Activated naive CD8-positive, alpha-beta T cell treated with anti-CD3 and anti-CD28 coated beads for 36 hours (primary cell): ENCODE results near the gene RAMP1. TPM values are rescaled to one million over a fixed set of nuclear protein-coding genes. Genes with fewer than 3 reads are reported as not detected.

Experiments used
- DNase-seq: peaks from one replicate; pipeline ENCODE4 v3.0.0; 2021
- H3K27ac Mint-ChIP-seq: one replicate; pipeline ENCODE4 v1.8.0; 2022; ENCODE audit warnings: mild to moderate bottlenecking, moderate library complexity, mixed read lengths
- H3K27me3 Mint-ChIP-seq: one replicate; pipeline ENCODE4 v1.8.0; 2022; ENCODE audit warnings: mild to moderate bottlenecking, mixed read lengths
- H3K36me3 Mint-ChIP-seq: one replicate; pipeline ENCODE4 v1.8.0; 2021; ENCODE audit warnings: mild to moderate bottlenecking, mixed read lengths
- H3K4me1 Mint-ChIP-seq: one replicate; pipeline ENCODE4 v1.8.0; 2021; ENCODE audit warnings: mixed read lengths
- H3K4me3 Mint-ChIP-seq: one replicate; pipeline ENCODE4 v1.8.0; 2022; ENCODE audit warnings: mild to moderate bottlenecking, moderate library complexity, mixed read lengths
- H3K9me3 Mint-ChIP-seq: one replicate; pipeline ENCODE4 v1.8.0; 2022; ENCODE audit warnings: mixed read lengths
- total RNA-seq, 2 experiments: library from RNA; stranded (reverse); gene quantifications; one replicate each; pipeline ENCODE4 v1.2.3, GENCODE V29; 2021

The RAMP1 gene
- total RNA-seq, 2 experiments from 2014 or later = 0.24 to 0.25 TPM

DNA sequence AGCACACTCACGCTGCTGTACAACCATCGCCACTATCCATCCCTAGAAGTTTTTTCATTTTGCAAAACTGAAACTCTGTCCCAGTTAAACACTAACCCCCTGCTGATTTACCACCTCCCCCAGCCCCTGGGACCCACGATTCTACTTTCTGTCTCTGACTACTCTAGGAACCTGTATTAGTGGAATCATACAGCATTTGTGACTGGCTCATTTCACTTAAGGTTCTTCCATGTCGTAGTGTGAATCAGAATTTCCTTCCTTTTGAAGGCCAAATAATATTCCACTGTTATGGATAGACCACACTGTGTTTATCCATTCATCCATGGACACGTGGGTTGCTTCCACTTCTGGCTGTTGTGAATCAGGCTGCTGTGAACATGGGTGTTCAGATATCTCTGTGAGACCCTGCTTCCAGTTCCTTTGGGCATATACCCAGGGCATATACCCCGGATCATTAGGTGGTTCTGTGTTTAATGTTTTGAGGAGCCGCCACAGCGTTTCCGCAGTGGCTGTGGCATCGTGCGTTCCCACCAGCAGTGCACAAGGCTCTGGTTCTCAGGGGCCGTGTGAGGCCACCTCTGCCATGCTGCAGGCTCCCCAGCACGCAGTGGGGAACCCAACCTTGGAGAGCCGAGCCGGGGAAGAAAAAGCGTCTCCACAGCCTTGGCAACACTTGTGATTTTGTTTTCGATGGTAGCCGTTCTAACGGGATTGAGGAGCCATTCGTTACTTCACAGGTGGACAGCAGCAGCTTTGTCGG lies 10.1 kb downstream of the RAMP1 start:
- peaks cover 42% of the 10 kb centered on the region for H3K27me3 Mint-ChIP-seq
- peak overlapping the region; percentile 5 for H3K4me3 Mint-ChIP-seq
- peaks cover 18% of the 10 kb centered on the region for H3K4me1 Mint-ChIP-seq

GRCh38 chr2:237870126-237870525 lies 10.7 kb downstream of the RAMP1 start:
- Mint-ChIP-seq H3K9me3 (no peaks in the 10 kb centered on the region), H3K4me3 (no peak overlapping the region), H3K4me1 (peaks cover 18% of the 10 kb centered on the region), H3K27me3 (peaks cover 42% of the 10 kb centered on the region), H3K27ac (no peak overlapping the region), H3K36me3 (no peaks in the 10 kb centered on the region)
- no peak for DNase-seq

More for the DNA sequence above, 10.1 kb downstream of the RAMP1 start:
- H3K9me3 Mint-ChIP-seq = no peaks in the 10 kb centered on the region
- H3K27ac Mint-ChIP-seq = no peak overlapping the region
- DNase-seq = no peak
- H3K36me3 Mint-ChIP-seq = no peaks in the 10 kb centered on the region

DNA sequence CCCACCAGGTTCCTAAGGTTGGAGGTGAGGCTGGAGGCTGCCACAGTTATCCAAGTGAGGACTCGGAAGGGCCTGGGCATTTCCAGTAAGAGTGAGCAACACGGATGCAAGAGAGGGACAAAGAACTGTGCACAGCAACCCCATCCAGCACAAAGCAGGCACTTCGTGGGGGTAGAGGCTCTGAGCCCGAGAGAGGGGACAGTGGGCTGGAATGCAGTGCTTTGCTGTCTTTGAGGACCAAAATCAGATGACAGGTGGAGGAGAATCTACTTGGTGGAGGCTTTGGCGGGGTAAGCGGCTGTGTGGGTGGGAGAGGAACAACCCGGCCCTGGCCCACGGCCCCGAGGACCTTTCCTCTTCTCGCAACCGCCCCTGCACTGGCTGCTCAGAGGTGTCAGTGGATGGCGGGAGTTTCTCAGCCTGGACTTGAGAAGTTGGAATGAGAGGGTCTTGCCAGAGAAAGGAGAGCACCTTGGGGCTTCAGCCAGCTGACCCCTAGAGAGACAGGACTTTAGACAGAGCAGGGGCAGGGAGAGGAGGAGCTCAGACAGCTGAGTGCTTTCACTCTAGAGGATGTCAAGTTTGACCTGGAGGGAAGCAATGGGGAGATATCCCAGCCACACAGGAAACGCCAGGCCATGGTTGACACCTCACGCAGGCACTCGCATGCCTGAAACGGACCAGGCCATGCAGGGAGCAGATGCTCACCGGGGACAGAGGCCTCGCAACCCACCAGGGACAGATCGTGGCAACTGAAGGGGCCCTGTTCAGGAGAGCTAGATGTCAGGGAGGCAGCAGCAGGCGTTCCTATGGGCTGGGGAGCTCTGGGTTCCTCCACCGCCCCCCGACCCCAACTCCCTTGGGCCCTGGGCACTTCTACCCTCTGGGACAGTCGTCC lies 11.6 kb downstream of the RAMP1 start:
- peaks cover 42% of the 10 kb centered on the region for H3K27me3 Mint-ChIP-seq
- no peak overlapping the region for H3K27ac Mint-ChIP-seq
- no peak for DNase-seq
- no peaks in the 10 kb centered on the region for H3K36me3 Mint-ChIP-seq
- no peak overlapping the region for H3K4me3 Mint-ChIP-seq
- H3K9me3 Mint-ChIP-seq = no peaks in the 10 kb centered on the region
- H3K4me1 Mint-ChIP-seq = peaks cover 18% of the 10 kb centered on the region

DNA sequence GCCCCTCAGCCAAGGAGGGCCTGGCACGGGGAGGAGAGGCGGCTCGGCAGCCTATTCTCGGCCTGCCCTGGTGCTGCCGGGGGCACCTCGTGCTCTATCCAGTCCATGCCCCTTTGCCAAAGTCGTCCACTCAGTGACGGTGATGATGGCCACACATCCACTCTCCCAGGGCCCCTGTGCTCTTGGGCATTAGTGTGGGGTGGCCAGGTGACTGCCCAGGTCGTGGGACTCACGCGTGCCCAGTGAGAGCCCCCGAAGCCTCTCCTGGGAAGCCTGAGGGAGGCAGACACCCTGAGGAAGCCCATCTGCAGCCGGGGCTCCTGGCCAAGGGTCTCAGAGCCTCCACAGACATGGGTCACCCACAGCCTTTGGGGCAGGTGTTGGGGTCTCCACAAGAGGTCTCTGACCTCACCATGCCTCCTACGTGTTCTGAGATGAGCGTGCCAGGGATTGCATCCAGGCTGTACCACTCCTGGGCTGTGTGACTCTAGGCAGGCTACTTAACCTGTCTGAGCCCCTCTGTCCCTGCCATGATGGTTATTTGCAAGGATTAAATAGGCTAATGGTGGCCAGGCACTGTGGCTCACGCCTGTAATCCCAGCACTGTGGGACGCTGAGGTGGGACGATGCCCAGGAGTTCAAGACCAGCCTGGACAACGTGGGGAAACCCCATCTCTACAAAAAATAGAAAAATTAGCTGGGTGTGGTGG lies 12.9 kb downstream of the RAMP1 start:
- H3K4me1 Mint-ChIP-seq = peaks cover 18% of the 10 kb centered on the region
- no peak for DNase-seq

DNA sequence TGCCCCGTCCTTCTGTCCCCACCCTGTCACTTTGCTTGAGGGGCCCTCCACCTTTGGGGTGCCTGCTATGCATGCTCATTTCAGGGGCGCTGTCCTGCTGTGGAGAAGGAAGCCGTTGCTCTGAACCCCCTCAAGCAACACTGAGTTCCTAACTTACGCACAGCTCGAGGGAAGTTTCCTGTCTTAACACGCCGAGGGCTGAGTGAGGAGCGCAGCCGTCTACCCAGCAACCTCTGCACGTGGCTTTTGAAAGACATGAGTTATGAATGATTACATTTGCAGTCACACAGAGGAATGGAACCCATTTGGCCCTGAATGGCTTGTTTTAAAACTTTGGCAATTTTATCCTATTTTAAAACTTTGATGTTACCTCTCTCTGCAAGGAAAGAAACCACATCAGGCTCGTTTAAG lies 14.0 kb downstream of the RAMP1 start:
- Mint-ChIP-seq H3K27ac (no peak overlapping the region), H3K9me3 (no peaks in the 10 kb centered on the region), H3K36me3 (no peaks in the 10 kb centered on the region), H3K4me3 (no peak overlapping the region), H3K27me3 (peaks cover 36% of the 10 kb centered on the region), H3K4me1 (peaks cover 17% of the 10 kb centered on the region)
- no peak for DNase-seq

More for the DNA sequence above, 12.9 kb downstream of the RAMP1 start:
- no peaks in the 10 kb centered on the region for H3K36me3 Mint-ChIP-seq
- H3K27me3 Mint-ChIP-seq = peaks cover 42% of the 10 kb centered on the region
- no peak overlapping the region for H3K4me3 Mint-ChIP-seq
- no peaks in the 10 kb centered on the region for H3K9me3 Mint-ChIP-seq
- no peak overlapping the region for H3K27ac Mint-ChIP-seq

- H3K27ac Mint-ChIP-seq = no peak overlapping the region
- no peaks in the 10 kb centered on the region for H3K9me3 Mint-ChIP-seq
- H3K4me1 Mint-ChIP-seq = peaks cover 11% of the 10 kb centered on the region
- H3K4me3 Mint-ChIP-seq = no peak overlapping the region
- DNase-seq = no peak
- H3K36me3 Mint-ChIP-seq = no peaks in the 10 kb centered on the region
- peaks cover 30% of the 10 kb centered on the region for H3K27me3 Mint-ChIP-seq
Observed at GRCh38 chr2:237873897-237874551, 14.6 kb downstream of the RAMP1 start.

DNA sequence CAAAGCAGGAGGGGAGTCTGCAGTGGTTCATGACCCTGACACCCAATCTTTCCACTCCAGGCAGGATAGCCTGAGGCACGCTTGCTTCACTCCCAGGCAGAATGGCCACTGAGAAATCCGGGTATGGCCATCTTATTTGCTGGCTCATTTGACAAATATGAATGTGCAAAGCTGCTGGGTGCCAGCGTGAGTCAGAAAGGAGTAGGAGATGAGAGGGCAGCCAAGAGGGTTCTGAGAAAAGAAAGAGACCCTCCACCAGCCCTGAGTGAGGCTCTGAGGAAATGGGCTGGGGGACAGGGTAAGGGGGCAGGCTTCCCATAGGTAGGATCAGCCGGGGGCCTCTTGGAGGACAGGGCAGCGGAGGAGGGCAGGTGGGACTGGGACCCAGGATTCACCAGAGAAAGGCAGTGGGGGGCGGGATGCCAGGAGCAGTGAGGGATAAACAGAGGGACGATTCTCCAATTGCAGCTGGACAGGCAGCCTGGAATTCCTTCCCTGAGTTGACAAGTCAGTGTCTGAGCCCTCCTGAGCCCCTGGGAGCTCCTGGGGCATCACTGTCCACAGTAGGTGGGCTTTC lies 15.2 kb downstream of the RAMP1 start:
- peaks cover 23% of the 10 kb centered on the region for H3K27me3 Mint-ChIP-seq
- no peak overlapping the region for H3K27ac Mint-ChIP-seq
- H3K4me1 Mint-ChIP-seq = peaks cover 5% of the 10 kb centered on the region
- no peaks in the 10 kb centered on the region for H3K36me3 Mint-ChIP-seq
- no peak for DNase-seq
- H3K9me3 Mint-ChIP-seq = no peaks in the 10 kb centered on the region
- H3K4me3 Mint-ChIP-seq = no peak overlapping the region

DNA sequence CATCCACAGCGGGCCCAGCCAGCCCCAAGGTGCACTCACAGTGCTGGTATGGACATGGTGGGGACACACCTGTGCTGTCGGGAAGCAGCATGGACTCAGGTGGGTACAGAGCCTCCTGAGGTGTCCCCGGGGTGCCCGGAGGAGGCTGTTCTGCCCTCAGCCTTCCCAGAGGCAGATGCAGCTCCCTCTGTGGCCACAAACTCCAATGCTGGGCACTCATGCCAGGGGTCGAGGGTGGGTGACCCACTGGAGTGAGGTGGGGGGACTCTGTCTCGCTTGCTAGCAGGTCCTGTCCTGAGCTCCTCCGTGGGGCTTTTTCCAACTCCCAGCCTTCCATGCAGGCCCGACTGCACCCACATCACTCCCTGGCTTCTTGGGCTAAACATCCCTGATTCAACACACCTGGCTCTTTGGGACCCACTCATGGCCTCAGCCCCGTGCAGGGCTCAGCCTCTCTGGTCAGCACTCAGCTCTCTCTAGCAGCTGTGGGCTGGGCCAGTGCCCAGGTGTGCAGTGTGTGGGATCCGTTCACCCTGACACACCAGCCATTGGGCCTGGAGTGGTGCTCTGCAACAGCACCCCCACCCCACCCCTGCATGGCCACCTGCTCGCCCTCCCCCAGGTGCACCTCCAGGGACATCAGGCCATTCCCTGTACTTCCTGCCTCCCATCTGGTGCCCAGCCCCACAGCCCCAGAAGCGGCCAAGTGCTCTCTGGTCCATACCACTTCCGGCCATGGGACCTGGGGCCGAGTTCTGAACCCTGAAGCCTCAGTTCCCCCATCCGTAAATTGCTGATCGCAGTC lies 16.0 kb downstream of the RAMP1 start:
- Mint-ChIP-seq H3K36me3 (no peaks in the 10 kb centered on the region), H3K9me3 (no peaks in the 10 kb centered on the region), H3K4me1 (peaks cover 5% of the 10 kb centered on the region), H3K27ac (no peak overlapping the region), H3K27me3 (peaks cover 15% of the 10 kb centered on the region), H3K4me3 (no peak overlapping the region)
- DNase-seq = no peak

- Mint-ChIP-seq H3K36me3 (no peaks in the 10 kb centered on the region), H3K4me1 (peaks cover 5% of the 10 kb centered on the region)
Observed at GRCh38 chr2:237876061-237876526, 16.7 kb downstream of the RAMP1 start.

GRCh38 chr2:237876532-237876931 lies 17.1 kb downstream of the RAMP1 start:
- Mint-ChIP-seq H3K27ac (no peak overlapping the region), H3K27me3 (peaks cover 6% of the 10 kb centered on the region), H3K4me3 (no peak overlapping the region), H3K9me3 (no peaks in the 10 kb centered on the region), H3K4me1 (peaks cover 5% of the 10 kb centered on the region), H3K36me3 (no peaks in the 10 kb centered on the region)
- DNase-seq = no peak

More at GRCh38 chr2:237876061-237876526, 16.7 kb downstream of the RAMP1 start:
- no peak for DNase-seq
- H3K9me3 Mint-ChIP-seq = no peaks in the 10 kb centered on the region
- H3K27me3 Mint-ChIP-seq = peaks cover 11% of the 10 kb centered on the region
- H3K27ac Mint-ChIP-seq = no peak overlapping the region
- no peak overlapping the region for H3K4me3 Mint-ChIP-seq

DNA sequence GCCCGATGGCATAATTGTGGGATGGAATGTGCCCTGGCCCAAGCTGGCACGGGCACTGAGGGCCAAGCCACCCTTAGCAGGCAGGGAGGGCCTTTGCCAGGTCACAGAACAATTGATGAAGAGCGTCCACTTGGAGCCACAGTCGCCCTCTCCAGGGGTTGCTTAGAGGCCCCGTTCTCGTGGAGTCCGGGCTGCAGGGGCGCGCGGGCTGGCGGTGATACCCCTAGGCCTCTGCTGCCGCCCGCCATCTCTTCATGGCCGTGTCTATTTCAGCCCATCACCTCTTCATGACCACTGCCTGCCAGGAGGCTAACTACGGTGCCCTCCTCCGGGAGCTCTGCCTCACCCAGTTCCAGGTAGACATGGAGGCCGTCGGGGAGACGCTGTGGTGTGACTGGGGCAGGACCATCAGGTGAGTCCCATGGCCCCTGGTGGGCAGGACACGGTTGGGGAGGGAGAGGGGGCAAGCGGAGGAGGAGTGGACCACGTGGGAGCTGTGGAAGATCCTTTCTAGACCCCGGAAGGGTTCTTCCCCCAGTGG lies 17.6 kb downstream of the RAMP1 start:
- no peaks in the 10 kb centered on the region for H3K9me3 Mint-ChIP-seq
- DNase-seq = no peak
- no peaks in the 10 kb centered on the region for H3K36me3 Mint-ChIP-seq
- H3K4me1 Mint-ChIP-seq = peaks cover 5% of the 10 kb centered on the region
- H3K27me3 Mint-ChIP-seq = peaks cover 4% of the 10 kb centered on the region
- H3K4me3 Mint-ChIP-seq = no peak overlapping the region
- H3K27ac Mint-ChIP-seq = no peak overlapping the region

GRCh38 chr2:237877576-237878307 lies 18.3 kb downstream of the RAMP1 start:
- Mint-ChIP-seq H3K4me3 (no peak overlapping the region), H3K36me3 (no peaks in the 10 kb centered on the region), H3K27me3 (peaks cover 4% of the 10 kb centered on the region), H3K27ac (no peak overlapping the region), H3K4me1 (peaks cover 5% of the 10 kb centered on the region), H3K9me3 (no peaks in the 10 kb centered on the region)
- no peak for DNase-seq
